ENCODE data around the gene LCN15. TPM values are rescaled to one million over a fixed set of nuclear protein-coding genes. Genes with fewer than 3 reads are reported as not detected.

Gene LCN15
- total and polyA plus RNA-seq, 4 donors: not detected

DNA sequence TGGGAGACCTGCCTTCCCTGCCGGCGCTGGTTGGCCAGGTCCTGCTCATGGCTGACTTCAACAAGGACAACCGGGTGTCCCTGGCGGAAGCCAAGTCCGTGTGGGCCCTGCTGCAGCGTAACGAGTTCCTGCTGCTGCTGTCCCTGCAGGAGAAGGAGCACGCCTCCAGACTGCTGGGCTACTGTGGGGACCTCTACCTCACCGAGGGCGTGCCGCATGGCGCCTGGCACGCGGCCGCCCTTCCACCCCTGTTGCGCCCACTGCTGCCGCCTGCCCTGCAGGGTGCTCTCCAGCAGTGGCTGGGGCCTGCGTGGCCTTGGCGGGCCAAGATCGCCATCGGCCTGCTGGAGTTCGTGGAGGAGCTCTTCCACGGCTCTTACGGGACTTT, 41.4 kb downstream of the LCN15 start:
- Histone ChIP-seq H3K9me3 (ENCODE audit: control insufficient read depth in 4 of 4, low read length in 3 of 4) (no peaks in the 10 kb centered on the region), H3K4me3 (ENCODE audit: low read depth in 1 of 3, low read length in 3 of 3) (no peak overlapping the region), H3K36me3 (ENCODE audit: control insufficient read depth in 4 of 4, insufficient read depth in 3 of 4, low read depth in 1 of 4, low read length in 3 of 4) (peaks cover 15 to 33% (median 23%) of the 10 kb centered on the region in 4 donors), H3K27me3 (ENCODE audit: control insufficient read depth in 4 of 4, insufficient read depth in 4 of 4, low read length in 3 of 4) (no peaks in the 10 kb centered on the region), H3K9ac (ENCODE audit: low read depth in 1 of 2, low read length in 2 of 2) (no peak overlapping the region), H3K27ac (ENCODE audit: low read depth in 1 of 2, low read length in 2 of 2) (no peak overlapping the region), H3K4me1 (ENCODE audit: control insufficient read depth in 4 of 4, insufficient read depth in 4 of 4, low read length in 3 of 4) (peaks cover 0 to 56% (median 29%) of the 10 kb centered on the region in 4 donors)
- TF ChIP-seq EGR1 (IDR thresholded peaks at IDR 0.05; ENCODE audit: low read depth in 2 of 2): no peak
- TF ChIP-seq GABPA (IDR thresholded peaks at IDR 0.05 in 1 of 2, conservative IDR thresholded peaks at IDR 0.05 in 1 of 2): no peak
- TF ChIP-seq, protein P1, sequence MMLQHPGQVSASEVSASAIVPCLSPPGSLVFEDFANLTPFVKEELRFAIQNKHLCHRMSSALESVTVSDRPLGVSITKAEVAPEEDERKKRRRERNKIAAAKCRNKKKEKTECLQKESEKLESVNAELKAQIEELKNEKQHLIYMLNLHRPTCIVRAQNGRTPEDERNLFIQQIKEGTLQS (IDR thresholded peaks at IDR 0.05): no peak
- no peak for TF ChIP-seq FOXA2 (IDR thresholded peaks at IDR 0.05)
- no peak for TF ChIP-seq FOXA1 (IDR thresholded peaks at IDR 0.05)
- TF ChIP-seq TAF1 (conservative IDR thresholded peaks at IDR 0.05): no peak
- TF ChIP-seq YY1 (IDR thresholded peaks at IDR 0.05): no peak
- no peak for DNase-seq (ENCODE audit: low spot score)
- 92% methylated on average over 24 of the region's 24 CpGs for WGBS

DNA sequence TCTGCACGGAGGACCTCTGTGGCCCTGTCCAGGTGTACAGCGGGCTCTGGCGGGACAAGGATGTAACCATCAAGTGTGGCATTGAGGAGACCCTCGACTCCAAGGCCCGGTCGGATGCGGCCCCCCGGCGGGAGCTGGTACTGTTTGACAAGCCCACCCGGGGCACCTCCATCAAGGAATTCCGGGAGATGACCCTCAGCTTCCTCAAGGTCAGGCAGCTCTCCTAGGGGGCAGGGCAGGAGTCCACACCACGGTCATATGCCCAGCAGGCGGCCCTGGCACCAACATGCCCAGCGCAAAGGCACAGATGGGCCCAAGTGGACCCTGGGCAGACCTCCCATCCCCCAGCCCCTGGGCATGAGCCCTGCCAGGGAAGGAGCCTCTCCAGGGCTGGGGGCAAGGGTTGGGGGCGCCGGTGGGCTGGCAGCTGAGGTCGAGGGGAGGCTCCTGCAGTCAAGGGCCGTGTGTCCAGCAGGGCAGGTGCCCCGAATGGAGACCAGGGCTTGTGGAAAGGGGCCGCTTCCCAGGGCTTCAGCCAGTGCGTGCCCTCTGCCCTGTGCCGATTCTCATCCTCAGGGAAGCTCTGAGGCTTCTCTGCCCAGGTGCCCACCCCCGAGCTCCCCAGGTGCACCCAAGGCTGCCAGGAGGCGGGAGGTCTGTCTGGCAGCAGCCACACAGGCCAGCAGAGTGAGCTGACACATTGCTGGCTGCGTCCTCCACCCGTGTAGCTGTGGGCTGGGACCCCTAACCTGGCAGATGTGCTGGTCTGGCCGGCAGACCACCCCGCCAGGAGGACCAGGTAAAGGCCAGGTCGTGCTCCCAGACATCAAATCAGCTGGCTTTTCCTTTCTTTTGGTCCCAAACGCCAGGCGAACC, 42.0 kb downstream of the LCN15 start:
- Histone ChIP-seq H3K27ac (ENCODE audit: low read depth in 1 of 2, low read length in 2 of 2) (no peak overlapping the region), H3K9ac (ENCODE audit: low read depth in 1 of 2, low read length in 2 of 2) (no peak overlapping the region), H3K9me3 (ENCODE audit: control insufficient read depth in 4 of 4, low read length in 3 of 4) (no peaks in the 10 kb centered on the region), H3K4me1 (ENCODE audit: control insufficient read depth in 4 of 4, insufficient read depth in 4 of 4, low read length in 3 of 4) (peaks cover 0 to 56% (median 29%) of the 10 kb centered on the region in 4 donors), H3K36me3 (ENCODE audit: control insufficient read depth in 4 of 4, insufficient read depth in 3 of 4, low read depth in 1 of 4, low read length in 3 of 4) (peaks cover 15 to 33% (median 23%) of the 10 kb centered on the region in 4 donors), H3K27me3 (ENCODE audit: control insufficient read depth in 4 of 4, insufficient read depth in 4 of 4, low read length in 3 of 4) (no peaks in the 10 kb centered on the region), H3K4me3 (ENCODE audit: low read depth in 1 of 3, low read length in 3 of 3) (no peak overlapping the region)
- TF ChIP-seq FOXA2 (IDR thresholded peaks at IDR 0.05): no peak
- TF ChIP-seq HNF4A (conservative IDR thresholded peaks at IDR 0.05): peak; percentile 26 to 30
- DNase-seq (ENCODE audit: low spot score): no peak
- 85% methylated on average over 31 of the region's 31 CpGs for WGBS

DNA sequence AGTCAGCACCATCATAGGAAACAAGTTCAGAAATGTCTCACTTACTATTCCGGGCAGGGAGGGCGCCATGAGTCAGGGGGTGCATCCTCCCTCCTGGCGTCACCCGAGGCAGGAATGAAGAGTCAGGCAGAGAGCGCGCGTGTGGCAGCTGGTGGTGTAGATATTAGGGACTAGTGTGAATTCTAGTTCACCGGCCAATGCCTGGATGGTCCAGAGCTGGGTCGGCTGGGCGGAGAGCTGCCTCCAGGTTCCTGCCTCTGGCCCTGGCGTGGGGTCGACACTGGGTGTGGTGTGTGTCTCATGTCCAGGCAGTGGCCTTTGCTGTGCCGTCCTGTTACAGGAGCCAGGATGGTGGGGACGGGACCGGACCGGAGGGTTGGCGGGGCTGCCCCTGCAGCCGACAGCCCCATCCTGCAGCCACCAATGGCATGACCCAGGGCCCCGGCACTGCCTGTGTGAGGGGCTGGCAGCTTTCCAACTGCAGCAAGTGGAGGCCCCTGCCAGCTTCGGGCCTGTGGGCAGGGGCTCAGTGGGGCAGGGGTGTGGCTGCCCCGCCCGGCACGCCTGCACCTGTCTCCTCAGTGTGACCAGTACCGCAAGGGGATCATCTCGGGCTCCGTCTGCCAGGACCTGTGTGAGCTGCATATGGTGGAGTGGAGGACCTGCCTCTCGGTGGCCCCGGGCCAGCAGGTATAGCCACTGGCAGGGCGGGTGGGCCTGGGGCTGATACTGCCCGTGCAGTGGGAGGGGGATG, 42.8 kb downstream of the LCN15 start:
- TF ChIP-seq YY1 (IDR thresholded peaks at IDR 0.05) (no peak), JUND (IDR thresholded peaks at IDR 0.05) (no peak)
- TF ChIP-seq, protein P2, sequence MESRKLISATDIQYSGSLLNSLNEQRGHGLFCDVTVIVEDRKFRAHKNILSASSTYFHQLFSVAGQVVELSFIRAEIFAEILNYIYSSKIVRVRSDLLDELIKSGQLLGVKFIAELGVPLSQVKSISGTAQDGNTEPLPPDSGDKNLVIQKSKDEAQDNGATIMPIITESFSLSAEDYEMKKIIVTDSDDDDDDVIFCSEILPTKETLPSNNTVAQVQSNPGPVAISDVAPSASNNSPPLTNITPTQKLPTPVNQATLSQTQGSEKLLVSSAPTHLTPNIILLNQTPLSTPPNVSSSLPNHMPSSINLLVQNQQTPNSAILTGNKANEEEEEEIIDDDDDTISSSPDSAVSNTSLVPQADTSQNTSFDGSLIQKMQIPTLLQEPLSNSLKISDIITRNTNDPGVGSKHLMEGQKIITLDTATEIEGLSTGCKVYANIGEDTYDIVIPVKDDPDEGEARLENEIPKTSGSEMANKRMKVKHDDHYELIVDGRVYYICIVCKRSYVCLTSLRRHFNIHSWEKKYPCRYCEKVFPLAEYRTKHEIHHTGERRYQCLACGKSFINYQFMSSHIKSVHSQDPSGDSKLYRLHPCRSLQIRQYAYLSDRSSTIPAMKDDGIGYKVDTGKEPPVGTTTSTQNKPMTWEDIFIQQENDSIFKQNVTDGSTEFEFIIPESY (IDR thresholded peaks at IDR 0.05): no peak

More for the DNA sequence above, 42.8 kb downstream of the LCN15 start:
- Histone ChIP-seq H3K27ac (ENCODE audit: low read depth in 1 of 2, low read length in 2 of 2) (no peak overlapping the region), H3K4me3 (ENCODE audit: low read depth in 1 of 3, low read length in 3 of 3) (no peak overlapping the region), H3K36me3 (ENCODE audit: control insufficient read depth in 4 of 4, insufficient read depth in 3 of 4, low read depth in 1 of 4, low read length in 3 of 4) (peaks cover 15 to 33% (median 23%) of the 10 kb centered on the region in 4 donors), H3K9ac (ENCODE audit: low read depth in 1 of 2, low read length in 2 of 2) (no peak overlapping the region), H3K4me1 (ENCODE audit: control insufficient read depth in 4 of 4, insufficient read depth in 4 of 4, low read length in 3 of 4) (peaks cover 0 to 50% (median 24%) of the 10 kb centered on the region in 4 donors), H3K27me3 (ENCODE audit: control insufficient read depth in 4 of 4, insufficient read depth in 4 of 4, low read length in 3 of 4) (no peaks in the 10 kb centered on the region), H3K9me3 (ENCODE audit: control insufficient read depth in 4 of 4, low read length in 3 of 4) (no peaks in the 10 kb centered on the region)
- DNase-seq (ENCODE audit: low spot score): no peak
- WGBS: 79% methylated on average over 30 of the region's 30 CpGs

Data from liver (tissue), 9 donors.